Smooth muscle cell of the umbilical artery (primary cell): ENCODE data around the gene VIT. TPM values are rescaled to one million over a fixed set of nuclear protein-coding genes. Genes with fewer than 3 reads are reported as not detected.

Experiments used
- total RNA-seq: library from RNA; depleted of rRNA; stranded (reverse); fragments of >200 nt; gene quantifications from 2 replicates; pipeline ENCODE4 v1.2.3, GENCODE V29; 2014

VIT gene, protein sequence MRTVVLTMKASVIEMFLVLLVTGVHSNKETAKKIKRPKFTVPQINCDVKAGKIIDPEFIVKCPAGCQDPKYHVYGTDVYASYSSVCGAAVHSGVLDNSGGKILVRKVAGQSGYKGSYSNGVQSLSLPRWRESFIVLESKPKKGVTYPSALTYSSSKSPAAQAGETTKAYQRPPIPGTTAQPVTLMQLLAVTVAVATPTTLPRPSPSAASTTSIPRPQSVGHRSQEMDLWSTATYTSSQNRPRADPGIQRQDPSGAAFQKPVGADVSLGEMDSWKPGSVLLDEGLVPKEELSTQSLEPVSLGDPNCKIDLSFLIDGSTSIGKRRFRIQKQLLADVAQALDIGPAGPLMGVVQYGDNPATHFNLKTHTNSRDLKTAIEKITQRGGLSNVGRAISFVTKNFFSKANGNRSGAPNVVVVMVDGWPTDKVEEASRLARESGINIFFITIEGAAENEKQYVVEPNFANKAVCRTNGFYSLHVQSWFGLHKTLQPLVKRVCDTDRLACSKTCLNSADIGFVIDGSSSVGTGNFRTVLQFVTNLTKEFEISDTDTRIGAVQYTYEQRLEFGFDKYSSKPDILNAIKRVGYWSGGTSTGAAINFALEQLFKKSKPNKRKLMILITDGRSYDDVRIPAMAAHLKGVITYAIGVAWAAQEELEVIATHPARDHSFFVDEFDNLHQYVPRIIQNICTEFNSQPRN
- 0.30 TPM in 1 of 2 replicates, not detected in the other for total RNA-seq

GRCh38 chr2:36696533-36696932, at the start of gene VIT:
Gene VIT (plus strand): TSS chr2:36696707. CDS start chr2:36716371, 19,664 bp downstream.

Other genes with a start within 250 kb of the VIT start
- 61.5 and 74.3 TPM in 2 replicates for gene FEZ2, start 98.5 kb upstream of the VIT start, total RNA-seq